Measurements from ENCODE around the gene PAX8. TPM values are rescaled to one million over a fixed set of nuclear protein-coding genes. Genes with fewer than 3 reads are reported as not detected.

Gene PAX8
- total RNA-seq, 1 donor from 2014 or later: 1.4 TPM

DNA sequence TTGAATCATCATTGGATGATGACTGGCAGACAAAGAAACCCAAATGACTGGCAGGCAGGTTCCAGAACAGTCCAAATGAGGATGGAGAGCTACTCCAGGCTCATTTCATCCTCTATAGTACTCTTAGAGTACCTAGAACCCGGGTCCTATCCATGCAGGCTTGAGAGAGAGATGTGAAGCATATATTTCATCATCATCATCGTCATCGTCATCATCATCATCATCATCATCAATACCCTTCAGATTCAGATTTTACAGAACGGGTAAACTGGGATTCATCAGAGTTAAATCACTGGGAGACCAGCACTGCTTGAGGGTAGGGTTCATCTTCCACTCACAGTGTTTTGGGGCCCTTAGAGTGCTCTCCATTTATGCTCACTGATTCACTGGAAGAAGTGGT is 52.3 kb downstream of the PAX8 start:
- no peaks in the 10 kb centered on the region for H3K36me3 Mint-ChIP-seq (ENCODE audit: unreplicated experiment)
- H3K27ac Mint-ChIP-seq (ENCODE audit: unreplicated experiment): no peak overlapping the region
- no peak for DNase-seq
- H3K9me3 Mint-ChIP-seq (ENCODE audit: unreplicated experiment): peaks cover 2% of the 10 kb centered on the region
- H3K4me3 Mint-ChIP-seq (ENCODE audit: unreplicated experiment): no peak overlapping the region
- peaks cover 3% of the 10 kb centered on the region for H3K4me1 Mint-ChIP-seq (ENCODE audit: low read depth, unreplicated experiment)
- H3K27me3 Mint-ChIP-seq (ENCODE audit: unreplicated experiment): peaks cover 2% of the 10 kb centered on the region
- TF ChIP-seq, protein P1, sequence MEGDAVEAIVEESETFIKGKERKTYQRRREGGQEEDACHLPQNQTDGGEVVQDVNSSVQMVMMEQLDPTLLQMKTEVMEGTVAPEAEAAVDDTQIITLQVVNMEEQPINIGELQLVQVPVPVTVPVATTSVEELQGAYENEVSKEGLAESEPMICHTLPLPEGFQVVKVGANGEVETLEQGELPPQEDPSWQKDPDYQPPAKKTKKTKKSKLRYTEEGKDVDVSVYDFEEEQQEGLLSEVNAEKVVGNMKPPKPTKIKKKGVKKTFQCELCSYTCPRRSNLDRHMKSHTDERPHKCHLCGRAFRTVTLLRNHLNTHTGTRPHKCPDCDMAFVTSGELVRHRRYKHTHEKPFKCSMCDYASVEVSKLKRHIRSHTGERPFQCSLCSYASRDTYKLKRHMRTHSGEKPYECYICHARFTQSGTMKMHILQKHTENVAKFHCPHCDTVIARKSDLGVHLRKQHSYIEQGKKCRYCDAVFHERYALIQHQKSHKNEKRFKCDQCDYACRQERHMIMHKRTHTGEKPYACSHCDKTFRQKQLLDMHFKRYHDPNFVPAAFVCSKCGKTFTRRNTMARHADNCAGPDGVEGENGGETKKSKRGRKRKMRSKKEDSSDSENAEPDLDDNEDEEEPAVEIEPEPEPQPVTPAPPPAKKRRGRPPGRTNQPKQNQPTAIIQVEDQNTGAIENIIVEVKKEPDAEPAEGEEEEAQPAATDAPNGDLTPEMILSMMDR (IDR thresholded peaks at IDR 0.05; ENCODE audit: partially characterized antibody, unreplicated experiment): no peak

- DNase-seq: peak; percentile 57
- Mint-ChIP-seq H3K4me3 (ENCODE audit: unreplicated experiment) (no peak overlapping the region), H3K4me1 (ENCODE audit: low read depth, unreplicated experiment) (peaks cover 3% of the 10 kb centered on the region)
These were observed 53.2 kb downstream of the PAX8 start for GRCh38 chr2:113225263-113226259.

DNA sequence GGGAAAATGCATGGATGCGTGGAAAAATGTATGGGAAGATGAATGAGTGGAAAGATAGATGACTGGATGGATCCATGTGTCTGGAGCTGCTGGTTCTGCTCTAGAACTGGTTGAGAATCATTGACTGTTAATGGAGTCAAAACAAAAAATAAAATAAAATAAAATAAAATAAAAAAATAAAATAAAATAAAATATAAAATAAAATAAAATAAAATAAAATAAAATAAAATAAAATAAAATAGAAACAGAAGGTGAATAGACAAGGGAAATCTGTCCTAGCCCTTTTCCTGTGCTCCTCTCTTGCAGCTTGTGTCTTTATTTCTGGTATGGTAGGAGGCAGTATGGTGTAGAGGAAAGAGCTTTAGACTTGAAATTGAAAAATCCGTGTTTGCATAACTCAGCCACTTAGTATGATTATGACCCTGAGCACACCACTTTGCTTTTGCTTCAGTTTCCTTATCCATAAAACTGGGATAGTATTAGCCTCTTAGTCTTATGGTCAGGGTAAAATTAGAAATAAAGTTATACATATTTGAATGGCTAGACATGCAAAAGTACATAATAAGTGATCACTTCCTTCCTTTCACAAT is 54.0 kb downstream of the PAX8 start:
- TF ChIP-seq, protein P1 (IDR thresholded peaks at IDR 0.05; ENCODE audit: partially characterized antibody, unreplicated experiment): no peak
- DNase-seq: no peak
- Mint-ChIP-seq H3K27me3 (ENCODE audit: unreplicated experiment) (peaks cover 2% of the 10 kb centered on the region), H3K36me3 (ENCODE audit: unreplicated experiment) (no peaks in the 10 kb centered on the region), H3K27ac (ENCODE audit: unreplicated experiment) (no peak overlapping the region), H3K4me1 (ENCODE audit: low read depth, unreplicated experiment) (peaks cover 3% of the 10 kb centered on the region), H3K9me3 (ENCODE audit: unreplicated experiment) (peaks cover 2% of the 10 kb centered on the region), H3K4me3 (ENCODE audit: unreplicated experiment) (no peak overlapping the region)

More at GRCh38 chr2:113225263-113226259, 53.2 kb downstream of the PAX8 start:
- TF ChIP-seq, protein P1 (IDR thresholded peaks at IDR 0.05; ENCODE audit: partially characterized antibody, unreplicated experiment): no peak
- H3K36me3 Mint-ChIP-seq (ENCODE audit: unreplicated experiment): no peaks in the 10 kb centered on the region
- peaks cover 2% of the 10 kb centered on the region for H3K27me3 Mint-ChIP-seq (ENCODE audit: unreplicated experiment)
- H3K9me3 Mint-ChIP-seq (ENCODE audit: unreplicated experiment): peaks cover 2% of the 10 kb centered on the region
- H3K27ac Mint-ChIP-seq (ENCODE audit: unreplicated experiment): no peak overlapping the region

DNA sequence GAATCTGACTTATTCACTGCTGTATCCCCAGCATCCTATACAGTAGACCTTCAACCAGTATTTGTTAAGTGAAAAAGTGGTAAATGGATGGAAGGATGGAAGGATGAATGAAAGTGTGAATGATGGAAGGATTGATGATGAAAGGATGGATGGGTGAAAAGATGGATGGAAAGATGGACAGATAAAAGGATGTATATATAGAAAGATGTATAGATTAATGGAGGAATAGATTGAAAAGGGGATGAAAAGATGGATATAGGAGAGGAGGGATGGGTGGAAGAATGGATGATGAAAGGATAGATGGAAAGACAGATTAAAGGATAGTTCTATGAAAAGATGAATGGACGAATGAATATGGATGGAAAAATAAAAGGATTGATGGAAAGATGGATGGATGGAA is 54.9 kb downstream of the PAX8 start:
- no peak for DNase-seq
- H3K36me3 Mint-ChIP-seq (ENCODE audit: unreplicated experiment): no peaks in the 10 kb centered on the region
- H3K27me3 Mint-ChIP-seq (ENCODE audit: unreplicated experiment): peaks cover 2% of the 10 kb centered on the region
- peaks cover 3% of the 10 kb centered on the region for H3K4me1 Mint-ChIP-seq (ENCODE audit: low read depth, unreplicated experiment)
- no peak overlapping the region for H3K4me3 Mint-ChIP-seq (ENCODE audit: unreplicated experiment)
- no peak overlapping the region for H3K27ac Mint-ChIP-seq (ENCODE audit: unreplicated experiment)
- H3K9me3 Mint-ChIP-seq (ENCODE audit: unreplicated experiment): peaks cover 2% of the 10 kb centered on the region
- TF ChIP-seq, protein P1 (IDR thresholded peaks at IDR 0.05; ENCODE audit: partially characterized antibody, unreplicated experiment): no peak

DNA sequence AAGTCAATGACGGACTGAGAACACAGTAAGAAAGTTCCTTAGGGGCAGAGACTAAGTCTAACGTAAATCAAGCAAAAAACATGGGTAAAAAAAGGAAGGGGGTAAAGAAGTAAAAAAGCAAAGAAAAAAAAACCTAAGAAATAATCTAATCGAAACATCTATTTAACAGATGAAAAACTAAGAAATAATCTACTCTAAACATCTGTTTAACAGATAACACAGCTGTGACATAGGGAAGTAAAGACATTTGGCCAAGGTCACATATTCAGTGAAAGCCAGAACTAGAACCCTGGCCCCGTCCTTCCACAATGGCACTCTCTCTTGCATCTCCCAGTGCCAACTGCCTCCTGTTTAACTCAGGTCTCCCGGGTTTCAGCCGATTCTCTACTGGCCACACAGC is 56.9 kb downstream of the PAX8 start:
- no peaks in the 10 kb centered on the region for H3K9me3 Mint-ChIP-seq (ENCODE audit: unreplicated experiment)

More for the DNA sequence above, 56.9 kb downstream of the PAX8 start:
- Mint-ChIP-seq H3K4me3 (ENCODE audit: unreplicated experiment) (no peak overlapping the region), H3K27ac (ENCODE audit: unreplicated experiment) (no peak overlapping the region), H3K36me3 (ENCODE audit: unreplicated experiment) (no peaks in the 10 kb centered on the region), H3K27me3 (ENCODE audit: unreplicated experiment) (peaks cover 3% of the 10 kb centered on the region), H3K4me1 (ENCODE audit: low read depth, unreplicated experiment) (peaks cover 3% of the 10 kb centered on the region)
- TF ChIP-seq, protein P1 (IDR thresholded peaks at IDR 0.05; ENCODE audit: partially characterized antibody, unreplicated experiment): no peak
- DNase-seq: no peak
